HG02981 (cell line): ENCODE results near the gene TSFM.

Source experiments
- ATAC-seq: cut with Tn5 transposase; IDR thresholded peaks from one replicate; pipeline ENCODE4 v1.9.1; 2021; ENCODE audit warnings: mild to moderate bottlenecking, moderate library complexity; ENCODE audit not compliant: unreplicated experiment

TSFM gene

DNA sequence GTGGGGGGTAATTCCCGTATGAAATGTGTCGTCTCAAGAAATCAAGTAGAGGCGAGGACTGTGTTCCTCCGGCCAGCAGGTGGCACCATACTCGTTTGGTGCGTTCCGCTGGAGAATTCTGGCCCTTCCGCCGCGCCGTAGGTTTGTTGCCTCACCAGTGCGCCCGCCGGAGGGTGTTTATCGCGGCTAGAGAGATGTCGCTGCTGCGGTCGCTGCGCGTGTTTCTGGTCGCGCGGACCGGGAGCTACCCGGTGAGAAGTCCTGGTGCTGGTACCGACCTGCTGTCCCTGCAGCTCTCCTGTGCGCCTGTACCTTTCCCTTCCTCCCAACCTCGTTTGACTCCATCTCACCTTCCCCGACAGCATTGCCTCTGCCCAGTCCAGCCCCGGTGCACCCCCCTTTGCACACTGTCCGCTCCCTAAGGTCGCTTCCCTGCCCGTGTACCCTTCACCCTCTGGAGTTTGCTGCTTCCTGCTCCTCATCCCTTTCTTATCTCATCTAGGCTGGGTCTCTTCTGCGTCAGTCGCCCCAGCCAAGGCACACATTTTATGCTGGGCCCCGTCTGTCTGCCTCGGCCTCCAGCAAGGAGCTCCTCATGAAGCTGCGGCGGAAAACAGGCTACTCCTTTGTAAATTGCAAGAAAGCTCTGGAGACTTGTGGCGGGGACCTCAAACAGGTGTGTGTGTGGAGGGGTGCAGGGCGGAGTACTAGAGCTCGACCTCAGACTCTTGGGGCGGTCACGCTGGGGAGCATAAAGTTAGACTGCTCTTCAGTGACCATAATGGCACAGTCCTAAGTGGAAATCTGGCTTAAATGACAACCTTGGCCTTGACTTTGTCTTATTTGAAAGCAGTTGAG is at the start of gene TSFM:
TSFM (plus strand) TSS at position 180 of the 858 bp plus-strand sequence; CDS start at position 195, 15 bp downstream.
- peak; percentile 89 for ATAC-seq

DNA sequence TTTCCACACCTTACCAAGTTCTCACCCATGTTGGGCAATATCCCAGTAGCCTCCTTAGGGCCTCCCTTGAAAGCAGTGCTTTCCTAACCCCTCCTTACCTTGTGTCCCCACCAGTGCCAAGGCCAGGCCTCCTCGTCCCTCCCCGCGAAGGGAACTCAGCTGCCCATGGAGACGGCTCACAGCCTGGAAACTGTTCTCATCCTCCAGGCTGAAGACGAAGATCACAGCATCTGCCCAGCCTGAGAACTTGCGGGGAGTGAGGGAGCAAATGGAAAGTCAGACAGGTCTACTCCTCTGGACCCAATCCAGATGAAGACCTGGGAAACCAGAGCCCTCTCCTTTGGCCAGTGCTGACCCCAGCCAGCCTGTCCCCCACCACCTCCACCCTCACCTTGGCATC is 48.7 kb upstream of the TSFM start:
- ATAC-seq, result no peak

DNA sequence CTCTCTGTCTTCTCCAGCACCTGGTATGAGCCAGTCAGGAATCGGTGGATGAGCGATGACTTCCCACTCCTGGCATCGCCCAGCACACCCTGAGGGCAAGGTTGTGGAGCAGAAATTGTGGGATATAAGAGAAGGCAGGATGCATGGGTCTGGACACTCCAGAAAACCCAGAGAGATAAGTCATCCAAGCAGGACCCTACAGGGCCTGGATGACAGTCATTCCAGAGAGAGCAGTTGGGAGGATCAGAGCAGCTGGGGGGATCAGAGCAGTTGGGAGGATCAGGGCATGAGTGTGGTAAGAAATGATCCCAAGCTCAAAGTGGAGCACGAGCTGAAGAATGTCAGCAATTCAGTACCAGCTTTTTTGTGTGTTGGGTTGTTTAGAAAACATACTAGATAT is 48.0 kb upstream of the TSFM start:
- no peak for ATAC-seq

DNA sequence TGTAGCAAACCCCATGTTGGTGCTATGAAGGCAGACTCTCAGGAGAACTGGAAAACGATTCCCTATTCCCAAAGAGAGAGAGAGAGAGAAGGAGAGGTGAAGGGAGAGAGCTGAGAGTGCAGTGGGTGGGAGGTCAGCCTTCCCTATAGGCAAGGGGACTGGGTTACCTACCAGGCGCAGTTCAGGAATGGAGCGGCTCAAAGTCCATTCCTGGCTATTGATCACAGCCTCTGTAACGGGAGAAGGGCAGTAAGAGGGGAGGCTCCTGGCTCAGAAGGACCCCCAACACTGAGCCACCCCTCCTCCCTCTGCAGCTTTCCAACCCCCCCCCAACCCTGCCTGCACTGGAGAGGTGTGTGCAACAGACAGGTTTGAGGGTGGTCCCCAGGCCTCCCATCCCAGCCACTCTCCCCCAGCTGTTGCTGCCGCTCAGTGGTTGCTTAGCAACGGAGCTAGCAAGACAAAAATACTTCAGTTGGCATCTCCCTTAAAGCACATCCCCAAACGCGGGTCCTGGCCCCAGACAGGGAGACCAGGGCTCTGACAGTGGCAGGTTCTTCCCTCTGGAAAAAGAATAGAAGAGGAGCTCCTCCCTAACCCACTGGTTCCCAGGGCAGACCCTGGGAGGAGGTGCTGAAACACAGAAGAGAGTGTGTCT is 47.3 kb upstream of the TSFM start:
- ATAC-seq, result no peak

DNA sequence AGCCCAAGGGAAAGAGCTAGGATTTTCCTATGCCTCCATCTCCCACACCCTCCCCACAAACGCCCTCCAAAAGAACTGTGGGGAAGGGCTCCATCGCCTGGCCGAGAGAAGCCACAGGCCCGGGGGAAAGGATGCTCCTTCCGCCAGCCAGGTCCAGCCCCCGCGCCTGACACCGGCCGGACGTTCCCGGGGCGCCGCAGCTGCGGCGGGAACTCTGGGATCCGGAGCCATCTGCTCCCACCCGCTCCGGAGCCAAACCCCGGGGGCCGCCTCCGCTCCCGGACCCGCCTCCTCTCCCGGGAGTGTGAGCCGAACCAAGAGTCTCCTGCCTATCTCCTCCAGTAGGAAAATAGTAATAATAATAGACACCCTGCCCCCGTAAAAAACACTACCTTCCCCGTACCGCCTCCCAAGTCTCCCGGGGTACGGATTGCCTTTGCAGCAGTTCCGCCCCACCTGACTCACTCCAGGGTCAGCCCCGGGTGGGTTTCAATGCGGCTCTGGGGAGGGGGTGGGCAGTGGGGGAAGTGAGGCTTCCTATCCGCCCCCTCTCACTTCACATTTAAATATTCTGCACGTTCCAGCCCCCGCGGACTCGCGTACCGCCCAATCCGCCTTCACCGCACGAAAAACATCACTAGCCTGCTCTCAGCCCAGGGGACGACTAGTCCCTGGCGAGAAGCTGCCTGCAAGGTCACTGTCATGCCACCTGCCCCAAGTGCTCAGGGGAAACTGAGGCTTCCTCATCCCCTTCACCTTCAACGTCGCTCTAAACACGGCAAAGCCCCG is 46.4 kb upstream of the TSFM start:
- ATAC-seq, result no peak

DNA sequence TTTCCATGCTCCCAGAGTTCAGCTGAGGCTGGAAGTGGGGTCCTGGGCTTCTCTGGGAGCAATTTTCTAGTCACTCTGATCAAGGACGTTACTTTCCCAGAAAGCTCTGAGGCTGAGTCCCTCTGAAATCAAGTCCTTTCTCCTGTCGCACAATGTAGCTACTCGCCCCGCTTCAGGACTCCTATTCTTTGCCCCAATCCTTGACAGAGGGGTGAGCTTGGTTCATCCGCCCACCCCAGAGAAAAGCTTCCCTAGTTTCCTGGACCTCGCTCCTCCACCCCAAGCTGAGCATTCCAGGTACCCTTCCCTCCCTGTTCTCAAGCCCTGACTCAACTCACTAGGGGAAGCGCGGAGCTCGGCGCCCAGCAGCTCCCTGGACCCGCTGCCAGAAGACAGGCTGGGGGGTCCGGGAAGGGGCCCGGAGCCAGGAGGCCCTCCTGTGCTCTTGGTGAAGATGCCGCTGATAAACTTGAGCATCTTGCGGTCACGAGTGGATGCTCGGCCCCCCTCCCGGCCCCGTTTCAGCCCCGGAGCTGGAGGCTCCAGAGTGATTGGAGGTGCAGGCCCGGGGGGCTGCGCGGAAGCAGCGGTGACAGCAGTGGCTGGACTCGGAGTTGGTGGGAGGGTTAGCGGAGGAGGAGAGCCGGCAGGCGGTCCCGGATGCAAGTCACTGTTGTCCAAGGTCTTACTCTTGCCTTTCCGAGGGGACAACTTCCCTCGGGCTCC is 45.7 kb upstream of the TSFM start:
- no peak for ATAC-seq

DNA sequence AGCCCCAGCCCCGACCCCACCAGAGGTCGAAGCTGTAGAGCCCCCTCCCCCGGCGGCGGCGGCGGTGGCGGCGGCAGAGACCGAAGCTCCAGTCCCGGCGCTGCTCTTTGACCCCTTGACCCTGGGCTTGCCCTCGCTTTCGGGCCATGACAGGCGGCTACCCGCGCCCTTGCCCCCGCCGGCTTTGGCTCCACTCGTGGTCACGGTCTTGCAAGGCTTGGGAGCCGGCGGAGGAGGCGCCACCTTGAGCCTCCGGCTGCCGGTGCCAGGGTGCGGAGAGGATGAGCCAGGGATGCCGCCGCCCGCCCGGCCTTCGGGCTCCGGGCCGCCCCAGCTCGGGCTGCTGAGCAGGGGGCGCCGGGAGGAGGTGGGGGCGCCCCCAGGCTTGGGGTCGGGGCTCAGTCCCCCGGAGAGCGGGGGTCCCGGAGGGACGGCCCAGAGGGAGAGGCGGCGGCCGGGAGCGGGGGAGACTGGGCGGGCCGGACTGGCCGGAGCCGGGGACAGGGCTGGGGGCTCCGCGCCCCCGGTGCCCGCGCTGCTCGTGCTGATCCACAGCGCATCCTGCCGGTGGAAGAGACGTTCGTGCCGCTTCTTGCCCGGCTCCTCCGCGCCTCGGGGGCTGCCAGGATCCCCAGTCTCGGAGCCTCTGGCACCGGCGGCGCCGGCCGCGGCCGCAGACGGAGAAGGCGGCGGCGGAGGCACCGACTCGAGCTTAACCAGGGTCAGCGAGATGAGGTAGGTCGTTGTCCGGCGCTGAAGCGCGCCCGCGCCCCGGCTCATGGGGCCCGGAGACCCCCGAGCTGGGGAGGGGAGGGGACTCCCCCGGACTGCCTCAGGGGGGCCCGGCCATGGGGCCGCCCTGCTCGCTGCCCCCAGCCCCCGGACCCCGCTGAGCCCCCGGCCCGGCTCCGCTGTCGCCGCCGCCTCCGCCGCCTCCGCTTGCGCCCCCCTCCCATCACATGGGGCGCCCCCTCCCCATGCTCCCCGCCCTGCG is 44.8 kb upstream of the TSFM start:
- ATAC-seq, result no peak

DNA sequence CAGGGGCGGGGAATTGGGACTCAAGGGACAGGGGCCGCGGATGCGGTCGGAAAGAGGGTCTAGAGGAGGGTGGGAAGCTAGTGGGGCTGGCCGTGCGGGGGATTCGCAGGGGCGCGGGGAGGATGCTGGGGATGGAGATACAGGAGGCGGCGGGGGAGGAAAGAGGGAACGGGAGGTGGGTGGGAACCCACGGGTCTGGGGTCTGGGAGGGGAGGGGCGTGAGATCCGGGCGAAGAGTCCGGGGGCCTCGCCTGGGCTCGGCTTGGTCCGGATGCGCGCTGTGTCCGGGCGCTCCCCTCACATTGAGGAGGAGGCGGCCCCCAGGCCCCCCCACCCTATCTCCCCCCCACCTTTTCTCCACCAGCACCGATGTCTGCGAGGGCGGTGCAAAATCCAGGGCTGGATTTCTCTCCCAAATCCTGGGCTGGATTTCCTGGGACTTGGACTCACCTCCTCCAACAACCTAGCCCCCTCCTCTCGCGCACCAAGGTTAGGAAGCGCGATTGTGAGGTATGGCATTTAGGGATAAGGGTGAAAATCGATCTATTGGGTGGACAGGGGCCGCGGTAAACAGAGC is 43.8 kb upstream of the TSFM start, which contains the start of gene AGAP2:
AGAP2 (minus strand) TSS at position 82 of the 577 bp plus-strand sequence. CDS start 496 bp downstream, outside the sequence.
- no peak for ATAC-seq

DNA sequence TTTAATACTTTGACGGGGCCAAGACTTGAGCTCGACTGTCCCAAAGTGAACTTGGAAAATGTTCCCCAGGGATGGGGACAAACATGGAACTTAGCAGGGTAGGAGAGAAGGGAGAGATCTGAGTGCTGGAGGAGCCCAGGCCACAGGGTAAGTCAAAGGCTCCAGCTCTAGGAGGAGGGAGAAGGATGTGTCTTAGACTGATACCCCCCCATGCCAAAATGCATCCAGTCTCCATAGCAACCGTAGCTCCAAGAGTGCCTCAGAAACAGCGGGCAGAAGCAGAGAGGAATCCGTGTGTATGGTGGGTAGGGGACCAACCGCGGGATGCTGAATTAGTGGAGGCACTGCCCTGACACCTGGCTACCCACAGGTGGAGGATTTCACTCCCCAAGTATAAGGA is 43.2 kb upstream of the TSFM start:
- ATAC-seq, result no peak

DNA sequence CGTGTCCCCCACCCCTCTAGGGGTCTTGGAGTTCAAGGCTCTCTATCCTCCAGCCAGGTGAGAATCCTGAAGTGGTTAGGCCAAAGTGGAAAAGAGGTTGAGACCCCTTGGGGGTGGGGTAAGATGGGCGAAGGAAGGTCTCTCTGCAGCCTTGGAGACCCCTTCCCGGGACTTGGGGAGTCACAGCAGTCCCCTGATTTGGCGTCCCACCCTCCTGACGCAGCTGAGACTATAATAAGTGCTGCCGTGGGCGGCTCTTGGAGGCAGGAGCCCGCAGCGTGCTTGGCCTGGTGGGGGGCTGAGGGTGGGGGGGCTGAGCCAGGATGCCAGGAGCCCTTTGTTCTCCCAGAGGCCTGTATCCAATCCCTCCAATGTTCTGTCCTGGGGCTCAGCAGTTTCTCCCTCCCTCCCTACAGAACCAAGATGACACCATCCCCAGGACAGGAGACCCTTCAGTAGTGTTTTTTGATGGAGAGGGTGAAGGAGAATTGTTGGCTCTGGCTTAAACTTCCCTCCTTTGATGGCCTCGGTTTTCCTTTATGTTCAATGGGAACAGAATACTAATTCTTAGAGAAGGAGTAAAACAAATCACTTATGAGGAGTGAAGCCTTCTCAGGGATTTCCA is 42.6 kb upstream of the TSFM start:
- ATAC-seq, result no peak

DNA sequence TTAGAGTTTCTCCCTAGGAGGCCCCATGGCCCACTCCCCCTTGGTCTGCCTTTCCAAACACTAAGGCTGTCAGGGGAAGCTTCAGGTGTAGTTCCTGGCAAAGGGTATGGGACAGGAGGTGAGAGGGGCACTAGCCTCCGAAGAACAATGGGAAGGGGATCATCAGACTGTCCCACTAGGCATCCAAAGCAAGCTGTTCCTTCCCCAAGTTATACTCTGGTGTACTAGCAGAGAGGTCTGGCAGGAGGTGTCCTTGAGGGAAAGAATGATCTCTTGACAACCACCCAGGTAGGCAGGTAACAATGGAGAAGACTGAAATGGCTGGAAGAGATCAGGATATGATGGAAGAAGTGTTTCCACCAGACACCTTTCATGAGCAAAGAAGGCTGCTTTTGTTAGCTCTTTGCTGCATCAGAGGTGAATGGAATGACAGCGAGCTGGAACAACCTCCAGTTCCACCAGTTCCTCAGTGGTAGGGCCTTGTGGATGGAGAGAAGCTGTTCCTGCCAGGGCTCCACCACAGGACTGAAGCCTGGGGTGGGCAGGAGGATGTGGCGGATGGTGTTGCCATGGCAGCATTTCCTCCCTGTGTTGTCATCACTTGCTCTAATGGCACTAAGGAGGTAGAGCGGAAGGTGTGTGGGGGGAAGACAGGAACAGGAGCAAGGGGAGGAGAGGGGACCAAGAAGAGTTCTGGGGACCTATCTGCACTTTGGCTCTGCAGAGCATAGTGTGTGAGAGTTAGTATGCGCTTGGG is 41.8 kb upstream of the TSFM start:
- peak; percentile 57 for ATAC-seq

DNA sequence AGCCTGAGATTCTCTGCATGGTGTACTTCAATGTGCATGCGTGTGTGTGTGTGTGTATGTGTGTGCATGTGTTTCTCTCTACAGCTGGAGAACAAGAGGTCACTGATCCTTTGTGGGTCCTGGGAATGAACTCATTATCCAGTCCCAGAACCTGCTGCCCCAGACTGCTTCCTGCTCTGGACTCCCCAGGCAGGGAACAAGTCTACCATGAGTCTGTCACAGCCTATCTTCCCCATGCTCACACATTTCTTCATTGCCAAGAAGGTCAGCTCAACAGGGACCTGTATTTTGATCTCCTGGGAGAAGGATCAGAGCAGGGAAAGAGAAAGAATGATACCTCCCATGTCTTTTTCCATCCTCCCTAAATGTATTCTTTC is 41.2 kb upstream of the TSFM start:
- ATAC-seq, result no peak

DNA sequence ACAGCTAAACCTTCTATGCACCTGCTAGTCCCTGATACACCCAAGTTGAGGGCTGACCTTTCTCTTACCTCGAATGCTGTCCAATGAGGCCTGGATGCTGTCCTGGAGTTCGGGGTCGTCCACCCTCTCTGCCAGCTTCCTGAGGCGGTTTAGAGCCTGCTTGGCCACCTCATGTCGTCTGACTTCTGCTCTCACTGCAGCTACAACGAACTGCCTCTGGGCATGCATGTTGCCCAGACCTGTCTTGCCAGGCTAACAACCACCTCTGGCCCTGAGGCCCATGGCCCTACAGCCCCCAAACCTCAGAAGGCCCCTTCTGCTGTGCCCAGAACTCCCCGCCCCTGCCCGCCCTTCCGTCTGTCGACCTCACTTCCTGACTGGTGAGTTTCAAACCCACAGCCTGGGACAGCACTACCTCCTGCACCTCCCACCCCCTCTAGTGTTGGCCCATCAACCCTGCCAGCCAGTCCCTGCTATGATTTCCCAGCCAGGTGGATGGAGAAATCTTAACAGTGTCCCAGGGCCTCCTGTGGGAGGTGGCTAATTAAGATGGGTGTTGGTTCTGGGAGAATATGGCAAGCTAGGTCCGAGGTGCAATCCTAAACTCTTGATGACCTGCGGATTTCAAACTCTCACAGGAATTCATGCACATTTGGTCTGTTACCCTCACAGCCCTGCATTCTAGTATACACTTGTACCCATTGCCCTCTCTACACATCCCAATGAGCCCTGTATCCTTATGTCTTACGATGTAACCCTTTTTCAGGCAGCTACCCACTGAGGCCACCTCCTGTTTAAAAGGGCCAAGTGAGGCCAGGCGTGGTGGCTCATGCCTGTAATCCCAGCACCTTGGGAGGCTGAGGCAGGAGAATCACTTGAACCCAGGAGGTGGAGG is 40.5 kb upstream of the TSFM start:
- ATAC-seq, result peak; percentile 48

DNA sequence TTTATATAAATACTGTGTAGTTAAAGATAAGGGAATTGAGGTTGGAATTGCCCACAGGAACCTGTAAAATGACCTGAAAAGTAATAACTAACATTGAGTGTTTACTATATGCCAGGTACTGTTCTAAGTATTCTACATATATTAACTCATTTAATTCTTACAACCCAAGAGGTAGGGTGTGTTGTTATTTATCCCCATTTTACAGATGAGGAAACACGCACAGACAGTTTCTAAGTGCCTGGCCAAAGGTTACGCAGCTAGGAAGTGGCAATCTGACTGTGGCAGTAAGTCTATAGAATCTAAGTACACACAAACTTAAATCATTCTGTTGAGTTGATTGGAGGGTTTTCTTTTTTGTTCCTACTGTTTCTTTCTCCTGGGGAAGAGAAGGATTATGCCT is 38.8 kb upstream of the TSFM start:
- no peak for ATAC-seq

DNA sequence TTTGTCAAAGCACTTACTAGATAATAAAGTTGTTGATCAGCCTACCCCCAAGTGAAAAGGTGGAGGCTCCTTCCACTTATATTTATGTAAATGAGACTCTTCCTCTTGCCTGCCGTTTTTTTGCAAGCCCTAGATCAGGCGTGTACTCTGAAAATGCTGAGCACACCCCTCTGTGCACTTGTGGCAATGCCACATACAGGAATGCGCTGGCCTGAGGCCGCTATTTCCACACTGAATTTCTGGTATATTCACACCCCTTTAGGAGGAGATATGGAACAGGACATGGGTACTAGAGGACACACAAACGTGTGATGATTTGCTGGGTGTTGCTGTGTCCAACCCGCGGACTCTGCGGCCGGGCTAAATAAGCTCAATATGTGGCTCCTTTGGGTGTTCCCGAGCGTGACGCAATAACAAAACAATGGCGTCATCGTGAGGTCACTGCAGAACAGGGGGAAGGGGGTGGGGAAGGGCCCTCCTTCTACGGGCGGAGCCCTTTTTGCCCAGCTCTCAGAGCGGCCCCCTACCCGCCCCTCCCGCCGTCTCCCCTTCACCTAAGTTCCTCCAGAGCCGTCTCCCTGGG is 38.3 kb upstream of the TSFM start:
- peak; percentile 36 for ATAC-seq

DNA sequence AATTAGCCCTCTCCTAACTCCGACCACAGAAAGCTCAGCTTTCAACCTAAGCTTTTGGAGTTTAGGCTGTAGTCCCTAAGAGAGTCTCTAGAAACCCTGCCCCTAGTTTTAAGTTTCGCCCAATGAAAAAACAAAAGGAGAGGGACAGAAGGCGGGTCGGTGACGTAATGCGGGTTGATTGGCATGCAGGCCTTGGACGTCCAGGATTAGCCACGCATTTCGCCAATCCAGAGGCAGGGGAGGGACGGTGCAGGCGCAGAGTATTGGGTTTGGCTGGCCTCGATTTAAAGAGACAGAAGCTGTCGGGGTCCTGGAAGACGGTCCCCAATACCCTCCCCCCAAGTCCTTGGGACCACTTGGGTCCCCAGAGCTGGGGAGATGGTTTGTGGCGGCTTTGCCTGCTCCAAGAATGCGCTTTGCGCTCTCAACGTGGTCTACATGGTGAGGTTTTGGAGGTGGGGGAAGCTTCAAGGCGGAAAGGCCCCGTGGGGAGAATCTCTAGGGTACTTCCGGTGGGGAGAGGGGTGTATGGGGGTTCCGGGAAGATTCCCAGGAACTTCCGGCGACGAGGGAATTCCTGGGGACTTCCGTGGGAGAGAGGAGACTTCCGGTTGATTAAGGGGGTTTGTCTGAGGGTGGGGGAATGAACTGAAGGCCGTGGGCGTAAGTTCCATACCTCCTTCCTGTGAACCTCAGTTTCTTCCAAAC is 37.7 kb upstream of the TSFM start, which contains the start of gene TSPAN31:
TSPAN31 (plus strand) TSS at position 263 of the 708 bp plus-strand sequence; CDS start at position 379, 116 bp downstream.
- ATAC-seq, result peak; percentile 75
